GM18505 (cell line): ENCODE data around the gene FAM120A.

Experiments
- ATAC-seq: cut with Tn5 transposase; IDR thresholded peaks from one replicate; pipeline ENCODE4 v1.9.1; 2021; ENCODE audit not compliant: unreplicated experiment
- POLR2A ChIP-seq: IDR thresholded peaks from 4 replicates; pipeline ENCODE4 v1.6.1; 2011; ENCODE audit warnings: borderline replicate concordance; ENCODE audit not compliant: insufficient read depth, insufficient read length; ENCODE audit errors: extremely low read depth

FAM120A gene

GRCh38 chr9:93460689-93461413 lies 9.4 kb downstream of the FAM120A start:
- no peak for TF ChIP-seq POLR2A
- no peak for ATAC-seq

- no peak for TF ChIP-seq POLR2A
- no peak for ATAC-seq
Observed at GRCh38 chr9:93461414-93461743, 9.9 kb downstream of the FAM120A start.

- no peak for TF ChIP-seq POLR2A
Observed at GRCh38 chr9:93461821-93462220, 10.3 kb downstream of the FAM120A start.

GRCh38 chr9:93463638-93464248 lies 12.3 kb downstream of the FAM120A start:
- no peak for TF ChIP-seq POLR2A
- no peak for ATAC-seq

More at GRCh38 chr9:93461821-93462220, 10.3 kb downstream of the FAM120A start:
- ATAC-seq, result no peak

- no peak for TF ChIP-seq POLR2A
- ATAC-seq, result no peak
Observed at GRCh38 chr9:93464395-93464794, 12.9 kb downstream of the FAM120A start.

GRCh38 chr9:93464876-93465275 lies 13.4 kb downstream of the FAM120A start:
- no peak for TF ChIP-seq POLR2A
- ATAC-seq, result no peak

GRCh38 chr9:93465855-93466254 lies 14.4 kb downstream of the FAM120A start:
- ATAC-seq, result no peak
- TF ChIP-seq POLR2A, result no peak

- TF ChIP-seq POLR2A, result no peak
- no peak for ATAC-seq
Observed at GRCh38 chr9:93466416-93467061, 15.1 kb downstream of the FAM120A start.

- TF ChIP-seq POLR2A, result no peak
- no peak for ATAC-seq
Observed at GRCh38 chr9:93467062-93467416, 15.6 kb downstream of the FAM120A start.

- ATAC-seq, result no peak
- no peak for TF ChIP-seq POLR2A
Observed at GRCh38 chr9:93467462-93467861, 16.0 kb downstream of the FAM120A start.

GRCh38 chr9:93468763-93469456 lies 17.4 kb downstream of the FAM120A start:
- no peak for TF ChIP-seq POLR2A

GRCh38 chr9:93470391-93470790 lies 18.9 kb downstream of the FAM120A start:
- no peak for TF ChIP-seq POLR2A

More at GRCh38 chr9:93468763-93469456, 17.4 kb downstream of the FAM120A start:
- ATAC-seq, result no peak

GRCh38 chr9:93471124-93471523 lies 19.6 kb downstream of the FAM120A start:
- ATAC-seq, result no peak
- TF ChIP-seq POLR2A, result no peak

More at GRCh38 chr9:93470391-93470790, 18.9 kb downstream of the FAM120A start:
- no peak for ATAC-seq

- no peak for TF ChIP-seq POLR2A
- ATAC-seq, result no peak
Observed at GRCh38 chr9:93473411-93473810, 21.9 kb downstream of the FAM120A start.

GRCh38 chr9:93475108-93475507 lies 23.6 kb downstream of the FAM120A start:
- ATAC-seq, result no peak
- TF ChIP-seq POLR2A, result no peak
